HG02884 (cell line): ENCODE measurements around the gene PARP2.
A peak's percentile ranks its signal among the peaks of the same experiment; 100 is the strongest.
"Not testable (repeated sequence)": the region's sequence is repeated elsewhere in the genome, so short reads cannot be mapped to it uniquely, and the experiment has no call there.

Source experiments
- ATAC-seq: cut with Tn5 transposase; IDR thresholded peaks from one replicate; pipeline ENCODE4 v1.9.1; 2021; ENCODE audit warnings: mild to moderate bottlenecking, moderate library complexity; ENCODE audit not compliant: unreplicated experiment

PARP2 gene

DNA sequence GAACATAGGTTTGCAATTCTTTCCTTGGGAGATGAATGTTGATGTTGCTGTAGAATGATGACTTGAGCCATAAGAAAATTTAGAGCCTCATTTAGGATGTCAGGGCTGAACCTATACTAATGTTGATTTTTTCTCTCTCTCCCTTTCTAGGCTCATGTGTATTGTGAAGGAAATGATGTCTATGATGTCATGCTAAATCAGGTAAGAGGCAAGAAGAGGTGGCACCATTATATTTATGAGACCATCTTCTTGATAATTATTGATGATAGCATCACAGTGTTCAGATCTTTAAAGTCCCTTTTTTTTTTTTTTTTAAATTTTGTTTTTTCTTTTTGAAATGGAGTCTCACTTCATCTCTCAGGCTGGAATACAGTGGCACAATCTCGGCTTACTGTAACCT is 3.3 kb downstream of the PARP2 start:
- no peak for ATAC-seq

DNA sequence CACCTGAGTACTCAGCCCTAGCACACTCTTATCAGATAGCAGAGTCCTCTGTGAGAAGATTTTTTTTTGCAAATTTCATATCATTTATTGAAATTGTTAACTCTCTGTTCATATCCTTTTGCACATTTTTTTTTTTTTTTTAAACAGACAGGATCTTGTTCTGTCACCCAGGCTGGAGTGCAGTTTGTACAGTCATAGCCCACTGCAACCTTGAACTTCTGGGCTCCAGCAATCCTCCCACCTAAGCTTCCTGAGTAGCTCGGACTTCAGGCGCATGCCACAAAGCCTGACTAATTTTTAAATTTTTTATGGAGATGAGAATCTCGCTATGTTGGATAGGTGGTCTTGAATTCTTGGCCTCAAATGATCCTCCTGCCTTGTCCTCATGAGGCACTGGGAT is 4.3 kb downstream of the PARP2 start:
- ATAC-seq, result no peak

DNA sequence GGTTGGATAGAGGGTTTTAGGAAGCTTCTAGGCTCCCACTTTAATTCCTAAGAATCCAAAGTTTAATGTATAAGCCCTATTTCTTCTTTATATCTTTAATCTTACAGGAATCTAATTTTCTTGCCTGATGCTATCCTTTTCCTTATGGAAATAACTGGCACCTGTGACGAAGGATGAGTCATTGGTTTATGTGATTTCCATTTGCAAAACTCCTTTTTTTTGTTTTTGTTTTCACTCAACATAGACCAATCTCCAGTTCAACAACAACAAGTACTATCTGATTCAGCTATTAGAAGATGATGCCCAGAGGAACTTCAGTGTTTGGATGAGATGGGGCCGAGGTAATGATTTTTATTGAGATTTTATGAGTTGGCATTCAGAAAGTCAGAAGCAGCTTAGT is 6.8 kb downstream of the PARP2 start:
- no peak for ATAC-seq

DNA sequence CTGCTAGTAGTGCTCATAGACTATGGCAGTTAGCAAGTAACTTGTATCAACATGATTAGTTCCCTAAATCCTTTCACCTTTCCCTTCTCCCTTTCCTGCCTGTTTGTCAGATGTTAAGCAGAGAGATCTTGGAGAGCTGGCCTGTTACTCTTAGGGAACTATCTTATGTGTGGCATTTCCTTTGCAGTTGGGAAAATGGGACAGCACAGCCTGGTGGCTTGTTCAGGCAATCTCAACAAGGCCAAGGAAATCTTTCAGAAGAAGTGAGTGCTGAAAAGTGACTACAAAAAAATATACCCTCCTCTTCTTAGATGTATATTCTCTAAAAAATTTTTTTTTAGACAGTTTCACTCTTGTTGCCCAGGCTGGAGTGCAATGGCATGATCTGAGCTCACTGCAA is 7.4 kb downstream of the PARP2 start:
- ATAC-seq, result no peak

DNA sequence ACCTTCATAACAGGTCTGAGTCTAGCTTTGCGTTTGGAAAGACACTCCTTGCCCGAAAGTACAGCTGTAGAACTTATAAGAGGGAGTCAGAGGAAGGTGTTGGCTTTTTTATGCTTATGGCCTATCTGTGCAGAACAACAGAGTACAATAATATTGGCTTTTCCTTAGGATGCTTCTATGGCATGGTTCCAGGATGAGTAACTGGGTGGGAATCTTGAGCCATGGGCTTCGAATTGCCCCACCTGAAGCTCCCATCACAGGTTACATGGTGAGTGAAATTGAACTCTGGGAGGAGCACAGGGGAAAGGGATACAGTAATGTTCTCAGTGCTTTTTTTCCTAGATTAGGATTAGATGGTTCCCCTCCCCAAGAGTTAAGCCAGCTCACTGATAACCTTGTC is 13.0 kb downstream of the PARP2 start:
- ATAC-seq, result no peak

DNA sequence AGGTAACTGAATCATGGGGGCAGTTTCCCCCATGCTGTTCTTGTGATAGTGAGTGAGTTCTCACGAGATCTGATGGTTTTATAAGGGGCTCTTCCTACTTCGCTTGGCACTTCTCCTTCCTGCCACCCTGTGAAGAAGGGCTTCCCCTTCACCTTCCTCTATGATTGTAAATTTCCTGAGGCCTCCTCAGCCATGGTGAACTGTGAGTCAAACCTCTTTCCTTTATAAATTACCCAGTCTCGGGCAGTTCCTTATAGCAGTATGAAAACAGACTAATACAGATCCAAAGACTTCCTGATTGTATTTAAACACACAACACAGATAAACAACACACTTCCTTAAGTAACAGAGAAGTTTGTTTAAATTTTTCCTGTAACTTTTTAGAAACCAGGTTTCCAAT is 15.0 kb downstream of the PARP2 start:
- ATAC-seq, result not testable (repeated sequence)

DNA sequence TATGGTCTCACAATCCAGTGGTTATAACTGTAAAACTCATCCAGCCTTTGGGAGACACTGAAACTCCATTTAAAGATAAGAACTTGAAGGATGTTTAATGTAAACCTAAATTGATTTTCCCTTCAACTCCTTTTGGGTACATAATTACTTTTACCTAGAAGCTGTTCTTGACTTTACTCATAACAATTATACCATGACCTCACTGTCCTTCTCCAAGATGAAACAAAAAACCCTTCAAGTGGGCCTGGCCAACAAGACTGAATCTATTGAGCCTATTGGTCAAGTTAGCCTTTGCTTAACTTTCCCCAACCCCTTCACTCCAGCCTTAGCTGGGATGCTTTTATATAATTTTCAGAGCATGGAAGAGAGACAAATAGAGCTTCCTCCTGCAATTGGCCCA is 22.5 kb downstream of the PARP2 start:
- ATAC-seq, result no peak

DNA sequence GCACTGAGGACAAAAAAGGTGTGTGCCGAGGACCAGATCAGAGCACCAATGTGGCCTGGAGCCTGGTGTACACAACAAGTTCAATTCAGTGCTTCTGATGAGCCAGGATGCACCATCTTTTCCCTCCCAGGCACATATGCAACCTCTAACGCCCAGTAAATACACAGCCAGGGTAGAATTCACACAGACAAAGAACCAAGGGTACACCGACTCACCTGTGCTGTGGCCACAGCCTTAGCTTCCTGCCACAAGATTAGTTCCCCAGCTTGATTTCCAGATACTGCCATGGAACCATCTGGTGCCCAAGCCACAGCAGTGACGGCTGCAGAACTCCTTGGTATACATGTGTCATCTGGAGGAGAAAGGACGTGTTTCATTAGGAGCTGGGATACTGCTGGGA is 29.4 kb downstream of the PARP2 start:
- no peak for ATAC-seq

DNA sequence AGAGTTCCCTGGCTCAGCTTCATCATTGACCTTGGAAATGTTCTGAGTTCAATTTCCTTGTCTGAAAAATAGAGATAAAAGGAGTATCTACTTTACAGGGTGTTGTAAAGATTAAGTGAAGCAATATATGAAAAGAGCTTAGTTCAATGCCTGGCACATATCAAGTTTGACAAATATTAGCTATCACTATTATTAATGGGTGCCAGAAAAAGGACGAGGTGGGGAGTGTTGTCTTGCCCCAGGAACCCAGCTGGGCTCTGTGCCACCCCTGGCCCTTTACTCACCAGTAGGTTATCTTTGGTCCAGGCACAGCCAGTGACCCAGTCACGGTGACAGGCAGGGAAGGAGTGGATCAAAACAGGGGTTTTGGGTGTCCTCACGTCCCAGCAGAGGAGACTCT is 32.0 kb downstream of the PARP2 start:
- ATAC-seq, result no peak

DNA sequence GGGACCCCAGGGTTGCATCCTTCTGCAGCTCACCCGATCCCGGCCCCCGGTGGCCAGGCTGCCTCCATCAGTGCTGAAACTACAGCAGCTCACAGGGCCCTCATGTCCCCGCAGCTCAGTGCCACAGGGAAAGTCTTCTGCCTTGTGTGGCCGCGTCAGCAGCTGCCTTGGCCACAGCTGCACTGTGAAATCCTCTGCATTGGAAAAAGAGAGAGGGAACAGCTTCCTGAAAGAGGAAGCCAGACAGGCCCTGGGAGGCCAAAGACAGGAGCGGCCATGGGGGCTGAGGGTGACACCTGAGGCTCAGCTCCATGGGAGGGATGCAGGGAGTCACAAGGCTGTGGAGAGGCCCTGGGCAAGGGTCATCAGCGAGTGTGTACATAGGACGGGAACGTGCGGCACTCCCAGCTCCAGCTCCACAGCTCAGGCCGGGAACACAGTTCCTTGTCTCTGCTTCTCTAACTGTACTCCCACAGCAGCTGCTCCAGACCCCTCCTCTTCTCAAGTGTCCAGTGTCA is 32.7 kb downstream of the PARP2 start:
- ATAC-seq, result no peak

DNA sequence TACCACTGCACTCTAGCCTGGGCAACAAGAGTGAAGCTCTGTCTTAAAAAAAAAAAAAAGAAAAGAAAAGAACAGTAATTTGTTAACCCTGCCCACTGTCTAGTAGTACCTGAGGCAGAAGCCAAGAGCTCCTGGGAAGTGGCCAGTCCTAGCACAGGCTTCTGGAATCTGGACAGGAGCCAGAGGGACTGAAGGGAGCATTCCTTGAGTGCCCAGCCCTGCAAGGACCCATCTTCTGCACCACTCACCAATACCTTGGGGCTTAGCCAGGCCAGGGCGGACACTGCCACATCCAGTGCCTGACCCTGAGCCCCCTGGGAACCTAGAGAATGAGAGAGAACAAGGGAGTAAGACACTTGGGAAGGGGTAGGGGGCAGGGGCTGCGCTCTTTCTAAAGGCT is 33.7 kb downstream of the PARP2 start:
- no peak for ATAC-seq

DNA sequence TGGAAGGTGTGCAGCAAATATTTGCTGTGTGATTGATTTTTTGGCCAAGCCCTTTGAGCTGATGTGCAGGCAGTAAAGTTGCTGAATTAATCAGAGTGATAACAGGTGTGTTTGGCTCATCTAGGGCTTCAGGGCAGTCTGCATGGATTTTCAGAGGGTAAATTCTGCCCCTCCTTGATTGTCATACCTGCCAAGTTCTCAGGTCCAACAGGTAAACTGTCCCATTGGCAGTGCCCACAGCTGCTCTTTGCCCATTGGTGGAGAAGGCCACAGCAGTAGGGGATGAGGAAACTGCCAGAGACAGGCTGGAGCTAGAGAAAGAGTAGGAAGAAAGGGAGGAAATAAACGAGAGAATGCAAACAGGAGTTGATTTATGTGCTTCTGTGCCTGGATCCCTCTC is 36.3 kb downstream of the PARP2 start:
- no peak for ATAC-seq

DNA sequence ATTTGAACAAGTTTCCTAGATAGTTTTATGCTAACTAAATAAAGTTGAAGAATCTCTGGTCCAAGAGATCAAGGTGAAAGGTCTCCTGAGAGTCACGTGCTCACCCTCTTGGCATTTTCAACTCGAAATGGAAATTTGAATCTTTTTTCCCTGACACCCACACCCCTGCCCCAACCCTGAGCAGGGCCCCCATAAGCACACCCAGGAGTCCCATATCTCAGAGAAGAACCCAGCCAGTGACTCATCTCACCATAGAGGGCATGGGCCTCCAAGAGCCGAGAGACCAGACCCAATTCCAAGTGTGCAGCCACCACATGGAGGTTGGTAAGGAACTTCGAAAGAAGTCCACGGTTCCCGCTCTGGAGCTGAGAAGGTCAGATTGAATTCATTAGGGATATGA is 37.2 kb downstream of the PARP2 start:
- no peak for ATAC-seq

DNA sequence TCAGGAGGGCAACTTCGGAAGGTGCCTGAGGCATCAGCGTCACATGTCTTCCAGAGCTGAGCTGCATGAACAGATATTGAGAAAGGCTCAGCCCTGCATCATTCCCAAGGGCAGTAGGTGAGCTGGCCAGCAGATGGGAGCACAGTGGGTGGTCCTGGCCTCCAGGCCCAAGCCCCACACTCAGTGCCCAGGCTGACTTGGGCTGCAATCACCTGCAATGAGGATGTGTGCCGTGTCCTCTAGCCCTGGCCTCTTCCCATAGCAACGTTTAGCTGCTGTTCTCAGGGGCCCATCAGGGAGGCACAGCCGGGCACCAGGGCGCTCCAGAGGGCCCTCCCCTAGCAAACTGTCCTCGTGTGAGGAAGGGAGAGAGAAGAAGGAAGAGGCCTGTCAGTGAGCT is 37.9 kb downstream of the PARP2 start:
- no peak for ATAC-seq

DNA sequence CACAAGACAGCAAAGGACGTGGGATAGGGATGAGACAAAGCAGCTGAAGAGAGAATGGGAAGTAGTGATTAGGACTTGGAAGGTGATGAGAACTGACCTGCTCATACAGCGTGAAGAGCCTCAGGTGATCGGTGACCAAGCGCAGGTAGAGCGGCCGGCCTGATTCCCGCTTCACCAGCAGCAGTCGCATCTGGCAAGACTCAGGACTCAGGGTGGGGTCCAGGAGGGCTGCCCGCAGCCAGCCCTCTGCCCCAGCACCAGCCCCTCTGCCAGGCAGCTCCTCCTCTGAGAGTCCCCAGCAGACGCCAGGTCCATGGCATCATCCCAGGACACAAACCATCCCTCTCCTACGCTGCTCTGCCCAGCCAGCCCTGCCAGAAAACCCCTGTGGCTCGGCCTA is 39.1 kb downstream of the PARP2 start:
- ATAC-seq, result no peak

DNA sequence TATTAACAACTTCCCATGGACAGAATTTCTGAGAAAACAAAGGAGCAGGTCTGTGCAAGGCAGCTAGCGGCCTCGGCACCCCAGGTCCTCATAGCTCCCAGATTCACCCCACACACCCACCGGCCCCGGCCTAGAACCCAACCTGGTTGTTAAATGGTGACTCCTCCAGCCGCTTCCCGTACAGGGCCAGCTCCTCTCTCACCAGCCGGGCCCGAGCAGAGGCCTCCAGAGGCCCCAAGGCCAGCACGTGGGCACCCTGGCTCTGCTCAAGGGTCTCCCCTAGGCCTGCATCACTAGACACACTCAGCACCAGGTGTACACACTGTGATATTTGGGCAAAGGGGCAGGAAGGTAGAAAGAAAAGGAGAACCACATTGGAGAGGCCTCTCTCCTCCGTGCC is 39.6 kb downstream of the PARP2 start:
- ATAC-seq, result no peak

DNA sequence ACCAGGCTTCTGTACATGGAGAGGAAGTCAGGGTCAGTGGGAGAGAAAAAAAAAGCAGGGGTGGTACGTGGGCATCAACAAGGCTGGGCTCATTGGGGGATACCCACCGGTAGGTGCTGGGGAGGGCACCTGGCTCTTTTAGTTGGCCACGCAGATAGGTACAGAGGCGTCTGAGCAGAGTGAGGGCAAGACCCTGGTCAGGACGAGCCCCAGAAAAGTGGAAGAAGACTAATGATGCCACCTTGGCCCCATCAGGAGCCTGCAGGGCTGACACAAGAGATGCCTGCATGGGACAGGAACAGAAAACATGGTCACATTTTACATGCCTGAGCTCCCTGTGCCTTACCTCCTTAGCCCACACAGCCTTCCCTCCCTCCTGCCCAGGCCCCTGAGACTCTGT is 40.2 kb downstream of the PARP2 start:
- ATAC-seq, result no peak

DNA sequence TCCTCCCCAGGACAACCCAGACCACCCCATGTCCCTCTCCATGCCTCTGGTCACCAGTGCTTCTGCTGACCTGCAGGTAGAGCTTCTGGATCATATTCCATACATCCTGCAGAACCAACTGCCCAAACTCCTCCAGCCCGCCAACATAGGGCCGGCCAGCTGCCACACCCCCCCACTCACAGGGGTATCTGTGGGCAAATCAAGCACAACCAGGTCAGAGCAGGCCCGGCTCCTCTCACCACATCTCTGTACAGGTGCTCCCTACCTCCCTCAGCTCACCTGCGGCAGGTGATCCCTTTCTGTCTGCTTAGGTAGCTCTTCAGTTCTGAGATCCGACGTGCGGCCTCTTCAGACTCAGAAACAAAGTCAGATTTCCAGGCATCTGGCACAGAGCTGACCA is 40.9 kb downstream of the PARP2 start:
- no peak for ATAC-seq

DNA sequence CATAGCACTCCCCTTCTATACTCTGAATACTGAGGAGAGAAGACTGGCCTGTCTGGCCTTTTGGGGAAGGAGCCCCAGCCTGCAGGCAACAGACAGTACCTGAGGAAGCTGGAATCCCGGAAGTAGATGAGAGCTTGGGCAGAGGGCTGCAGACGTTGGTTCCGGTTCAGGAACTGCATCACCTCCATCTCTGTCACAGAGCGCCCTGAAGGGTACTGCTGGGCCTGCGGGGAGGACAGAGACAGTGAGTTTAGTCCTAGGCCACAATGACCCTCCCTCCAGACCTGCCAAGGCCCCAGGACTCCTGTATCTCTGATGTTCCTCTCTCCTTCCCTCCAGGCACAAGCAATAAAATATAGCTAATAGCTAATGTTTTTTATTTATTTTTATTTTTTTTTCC is 41.5 kb downstream of the PARP2 start:
- ATAC-seq, result no peak

DNA sequence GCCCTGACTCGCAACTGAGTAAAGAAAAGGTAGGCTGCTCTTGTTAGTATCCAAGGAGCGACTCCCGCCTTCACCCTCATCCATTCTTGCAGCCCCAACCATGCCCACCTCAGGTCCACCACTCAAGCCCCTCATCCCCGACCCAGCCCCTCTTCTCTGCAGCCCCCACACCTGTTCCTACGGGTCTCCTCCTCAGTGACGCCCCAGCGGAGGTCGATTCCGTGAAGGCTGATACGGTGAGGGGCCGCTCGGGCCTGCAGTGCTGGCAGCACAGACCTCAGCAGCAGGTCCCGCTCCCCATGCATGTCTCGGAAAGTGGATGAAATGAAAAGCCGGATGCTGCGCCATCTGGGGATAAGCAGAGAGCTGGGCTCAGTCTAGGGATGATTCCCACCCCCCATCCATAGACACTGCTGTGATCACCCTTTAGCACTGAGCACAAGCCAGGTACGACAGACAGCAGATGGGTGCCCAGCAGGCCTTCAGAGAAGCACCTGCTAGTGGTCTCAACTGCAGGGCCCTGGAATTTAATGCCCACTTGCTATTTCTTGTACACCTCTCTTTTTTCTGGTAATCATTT is 42.9 kb downstream of the PARP2 start:
- no peak for ATAC-seq

DNA sequence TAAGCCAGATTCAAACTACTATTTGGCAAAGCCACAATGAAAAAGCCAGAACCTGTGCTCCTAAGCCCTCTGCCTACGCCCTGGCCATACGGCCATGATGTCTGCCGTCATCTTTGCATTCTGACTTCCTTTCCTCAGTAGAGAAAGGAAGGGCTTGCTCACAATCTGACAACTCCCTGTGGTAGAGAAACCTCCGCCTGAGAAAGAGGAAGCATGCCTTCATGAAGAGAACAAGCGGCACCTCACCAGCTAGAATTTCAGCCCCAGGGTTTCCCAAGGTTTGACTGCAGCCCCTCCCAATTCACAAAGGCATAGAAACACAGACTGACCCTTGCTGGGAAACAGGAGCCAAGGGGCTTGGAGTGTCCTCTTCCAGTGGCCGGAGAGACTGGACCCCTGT is 44.1 kb downstream of the PARP2 start:
- ATAC-seq, result peak; percentile 79

DNA sequence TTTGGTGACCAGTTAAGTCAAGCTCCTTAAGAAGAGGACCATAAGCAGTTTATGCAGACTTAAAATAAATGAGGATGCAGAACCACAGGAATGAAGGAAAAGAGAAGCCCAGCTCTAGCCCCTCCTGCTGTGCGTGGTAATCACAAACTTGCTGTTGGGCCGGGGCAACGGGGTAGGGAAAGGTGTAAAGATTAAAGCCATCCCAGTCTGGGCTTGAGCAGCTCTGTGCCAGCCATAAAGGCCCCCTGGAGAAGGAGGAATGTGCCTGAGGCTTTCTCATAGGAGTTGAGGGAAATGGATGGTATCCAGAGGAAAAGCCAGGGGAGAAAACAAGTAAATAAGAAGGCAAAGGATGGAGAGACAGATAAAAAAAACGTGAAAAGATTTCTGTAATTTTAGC is 44.7 kb downstream of the PARP2 start:
- no peak for ATAC-seq

DNA sequence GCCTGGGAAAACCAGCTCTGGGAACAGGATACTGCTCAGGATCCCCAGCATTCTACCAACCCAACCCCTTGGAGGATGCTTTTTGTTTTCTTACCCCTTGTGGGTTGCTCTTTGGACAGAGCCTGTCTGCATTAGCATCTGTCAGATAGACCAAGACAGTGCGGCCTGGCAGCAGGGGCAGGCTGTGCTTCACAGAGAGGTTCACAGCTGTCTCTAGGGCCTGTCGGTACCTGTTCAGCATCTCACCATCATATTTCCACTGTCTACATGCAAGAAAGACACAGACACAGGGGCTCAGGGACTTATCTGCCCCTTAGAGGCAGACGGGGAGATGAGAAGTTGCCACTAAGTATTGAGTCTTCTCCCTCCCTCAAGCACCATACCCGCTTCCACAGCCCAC is 48.1 kb downstream of the PARP2 start:
- ATAC-seq, result no peak

DNA sequence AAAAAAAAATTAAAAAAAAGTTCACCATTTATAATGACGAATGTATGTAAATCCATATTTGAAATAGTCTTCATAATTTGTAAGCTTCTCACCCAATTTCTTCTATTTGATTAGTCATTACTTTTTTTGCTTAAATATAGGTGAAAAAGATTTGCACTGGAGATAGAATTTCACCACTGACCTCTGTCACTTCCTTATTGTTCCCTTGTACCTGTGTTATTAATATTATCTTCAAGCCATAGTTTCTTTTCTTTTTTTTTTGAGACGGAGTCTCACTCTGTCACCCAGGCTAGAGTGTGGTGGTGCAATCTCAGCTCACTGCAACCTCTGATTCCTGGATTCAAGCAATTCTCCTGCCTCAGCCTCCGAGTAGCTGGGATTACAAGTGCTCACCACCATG is 54.1 kb downstream of the PARP2 start:
- no peak for ATAC-seq
